Hematopoietic multipotent progenitor cell treated with erythropoietin and hydrocortisone succinate and interleukin-3 and kit ligand, for 6 days (in vitro differentiated cells): ENCODE data around the gene GAK.
"Not testable (repeated sequence)": the region's sequence is repeated elsewhere in the genome, so short reads cannot be mapped to it uniquely, and the experiment has no call there.

Experiments used
- DNase-seq: peaks from one replicate; pipeline ENCODE4 v3.0.0-alpha.2; 2015

The GAK gene

DNA sequence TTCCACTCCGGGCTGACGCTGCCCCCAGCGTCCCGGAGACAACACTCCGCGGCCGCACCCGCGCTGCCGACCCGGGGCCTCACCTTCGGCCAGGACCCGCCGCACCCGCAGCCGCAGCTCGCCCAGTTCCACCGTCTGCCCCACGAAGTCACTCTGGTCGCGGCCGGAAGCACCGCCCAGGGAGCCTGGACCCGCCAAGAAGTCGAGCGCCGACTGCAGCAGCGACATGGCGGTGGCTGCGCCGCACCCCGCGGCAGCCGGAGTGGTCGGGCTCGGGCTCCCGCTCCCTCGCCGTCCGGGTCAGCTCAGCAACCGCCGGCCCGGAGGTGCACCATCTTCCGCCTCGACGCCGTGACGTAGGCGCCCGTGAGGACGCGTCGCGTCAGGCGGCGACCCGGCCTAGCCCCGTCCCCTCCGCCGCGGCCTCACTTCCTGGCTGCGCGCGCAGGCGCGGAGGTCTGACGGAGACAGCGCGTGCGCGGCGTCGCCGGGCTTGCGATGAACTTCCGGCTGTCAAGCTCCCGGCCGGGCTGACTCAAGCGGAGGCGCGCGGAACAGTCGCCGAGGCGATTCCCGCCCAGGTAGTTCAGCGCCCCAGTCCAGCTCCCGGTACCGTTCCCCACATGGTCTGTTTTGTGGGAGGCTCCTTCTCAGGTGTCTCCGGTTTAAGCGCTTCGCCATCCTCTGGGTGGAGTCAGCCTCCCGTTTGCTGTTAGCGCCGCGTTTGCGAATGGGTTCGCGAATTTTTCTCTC lies at the start of gene GAK, which contains the start of gene TMEM175:
TSS of gene GAK (minus strand) at position 357 of the 753 bp plus-strand sequence. CDS start at position 228, 129 bp downstream.
TSS of gene TMEM175 (plus strand) at position 501 of the 753 bp plus-strand sequence. CDS start 15,280 bp downstream, outside the sequence.
- peak; percentile 96 for DNase-seq

DNA sequence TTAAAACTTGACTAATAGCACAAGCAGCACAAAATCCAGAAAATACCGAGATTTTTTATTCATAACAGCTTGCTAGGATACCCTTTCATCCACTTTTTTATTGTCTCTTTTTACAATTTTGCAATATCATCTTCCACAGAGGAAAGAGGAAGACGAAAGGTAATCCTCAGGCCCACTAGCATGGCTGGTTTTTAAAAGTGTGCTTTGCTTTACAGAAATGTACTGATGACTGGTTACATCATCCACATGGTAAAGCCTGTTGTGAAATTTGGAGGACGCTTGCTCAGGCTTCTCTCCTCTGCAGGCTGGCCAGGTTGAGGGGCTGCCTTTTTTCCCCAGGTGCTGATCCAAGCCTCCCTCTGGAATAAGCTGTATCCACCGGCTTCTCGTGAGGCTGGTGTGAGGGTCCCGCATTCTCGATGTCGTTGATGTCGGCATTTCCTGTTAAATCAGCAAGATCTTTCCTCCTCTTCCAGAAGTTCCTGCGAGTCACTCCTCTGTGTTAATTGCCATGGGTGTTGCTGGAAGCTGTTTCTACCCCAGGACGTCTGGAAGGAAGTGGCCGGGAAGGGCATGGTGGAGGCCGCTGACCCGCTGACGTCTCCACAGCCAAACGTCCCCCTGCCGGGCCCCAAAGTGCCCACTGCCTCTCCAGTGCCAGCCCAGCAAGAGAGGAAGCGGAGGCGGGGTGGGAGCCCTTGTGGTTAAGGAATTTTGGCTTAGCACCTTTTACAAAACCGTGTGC lies 47.0 kb upstream of the GAK start:
- DNase-seq = peak; percentile 70

DNA sequence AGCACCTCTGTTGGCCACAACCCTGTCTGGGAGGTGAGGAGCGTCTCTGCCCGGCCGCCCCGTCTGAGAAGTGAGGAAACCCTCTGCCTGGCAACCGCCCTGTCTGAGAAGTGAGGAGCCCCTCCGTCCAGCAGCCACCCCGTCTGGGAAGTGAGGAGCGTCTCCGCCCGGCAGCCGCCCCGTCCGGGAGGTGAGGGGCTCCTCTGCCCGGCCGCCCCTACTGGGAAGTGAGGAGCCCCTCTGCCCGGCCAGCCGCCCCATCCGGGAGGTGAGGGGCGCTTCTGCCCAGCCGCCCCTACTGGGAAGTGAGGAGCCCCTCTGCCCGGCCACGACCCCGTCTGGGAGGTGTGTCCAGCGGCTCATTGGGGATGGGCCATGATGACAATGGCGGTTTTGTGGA lies 43.9 kb upstream of the GAK start:
- not testable (repeated sequence) for DNase-seq

DNA sequence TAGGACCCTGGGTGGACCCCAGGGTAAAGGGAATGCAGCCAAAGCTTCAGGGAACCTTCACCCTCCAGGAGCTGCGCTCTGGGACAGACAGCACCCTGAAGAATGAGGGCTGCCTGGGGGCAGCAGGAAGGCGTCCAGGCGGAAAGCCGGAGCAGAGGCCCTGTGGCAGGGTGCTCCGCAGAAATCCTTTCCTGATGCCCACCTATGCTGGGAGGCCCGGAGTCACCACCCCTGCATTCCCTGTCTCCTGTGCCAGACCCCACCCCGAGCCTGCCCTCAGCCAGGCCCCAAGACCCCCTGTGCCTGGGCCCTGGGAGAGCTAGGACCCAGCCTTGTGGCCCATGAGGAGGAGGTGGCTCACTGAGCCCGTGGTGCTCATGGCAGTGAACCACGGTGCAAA lies 42.6 kb upstream of the GAK start:
- no peak for DNase-seq

DNA sequence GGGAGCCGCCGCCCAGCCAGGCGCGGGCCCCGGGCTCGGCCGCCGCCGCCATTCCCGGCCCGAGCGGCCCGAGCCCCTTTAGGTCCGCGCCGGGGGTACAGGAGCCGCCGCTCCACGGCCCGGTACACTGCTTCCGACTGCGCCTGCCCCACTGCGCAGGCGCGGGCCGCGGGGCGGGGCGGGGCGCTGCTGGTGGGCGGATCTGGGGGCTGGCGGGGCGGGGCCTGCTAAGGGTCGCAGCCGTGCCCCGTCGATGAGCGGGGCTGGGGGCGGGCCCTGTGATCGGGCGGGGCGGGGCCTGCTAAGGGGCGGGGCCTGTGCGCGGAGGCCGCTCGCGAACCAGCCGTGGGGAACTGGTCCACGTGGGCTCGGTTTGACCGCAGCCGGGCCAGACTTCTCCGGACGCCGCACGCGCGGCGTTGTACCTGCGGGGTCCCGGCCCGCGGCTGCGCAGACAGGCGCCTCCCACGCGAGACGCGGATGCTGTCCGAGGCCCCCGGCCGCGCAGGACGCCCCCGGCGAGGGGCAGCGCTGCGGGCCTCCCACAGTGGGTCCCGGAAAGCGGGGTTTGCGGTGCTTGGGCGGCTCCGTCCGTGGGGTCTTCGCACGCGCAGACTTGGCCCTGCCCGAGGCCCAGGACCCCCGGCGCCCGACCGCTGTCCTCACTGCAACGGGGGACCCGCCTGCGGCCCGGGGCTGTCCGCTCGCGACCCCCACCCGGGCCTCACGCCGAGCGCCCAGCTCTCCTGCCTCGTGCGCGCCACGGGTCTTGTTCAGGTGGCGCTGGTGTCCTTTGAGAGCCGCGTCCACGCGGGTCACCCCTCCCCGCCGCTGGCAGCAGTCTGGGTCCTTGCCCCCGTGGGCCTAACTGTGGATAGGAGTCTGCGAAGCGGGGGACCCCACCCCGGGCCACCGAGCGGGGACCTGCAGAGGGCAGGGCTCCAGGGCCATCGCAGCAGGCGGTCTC lies 41.6 kb upstream of the GAK start, which contains the start of gene DGKQ:
TSS of gene DGKQ (minus strand) at position 139 of the 967 bp plus-strand sequence. CDS start at position 52, 87 bp downstream.
- DNase-seq = peak; percentile 88

DNA sequence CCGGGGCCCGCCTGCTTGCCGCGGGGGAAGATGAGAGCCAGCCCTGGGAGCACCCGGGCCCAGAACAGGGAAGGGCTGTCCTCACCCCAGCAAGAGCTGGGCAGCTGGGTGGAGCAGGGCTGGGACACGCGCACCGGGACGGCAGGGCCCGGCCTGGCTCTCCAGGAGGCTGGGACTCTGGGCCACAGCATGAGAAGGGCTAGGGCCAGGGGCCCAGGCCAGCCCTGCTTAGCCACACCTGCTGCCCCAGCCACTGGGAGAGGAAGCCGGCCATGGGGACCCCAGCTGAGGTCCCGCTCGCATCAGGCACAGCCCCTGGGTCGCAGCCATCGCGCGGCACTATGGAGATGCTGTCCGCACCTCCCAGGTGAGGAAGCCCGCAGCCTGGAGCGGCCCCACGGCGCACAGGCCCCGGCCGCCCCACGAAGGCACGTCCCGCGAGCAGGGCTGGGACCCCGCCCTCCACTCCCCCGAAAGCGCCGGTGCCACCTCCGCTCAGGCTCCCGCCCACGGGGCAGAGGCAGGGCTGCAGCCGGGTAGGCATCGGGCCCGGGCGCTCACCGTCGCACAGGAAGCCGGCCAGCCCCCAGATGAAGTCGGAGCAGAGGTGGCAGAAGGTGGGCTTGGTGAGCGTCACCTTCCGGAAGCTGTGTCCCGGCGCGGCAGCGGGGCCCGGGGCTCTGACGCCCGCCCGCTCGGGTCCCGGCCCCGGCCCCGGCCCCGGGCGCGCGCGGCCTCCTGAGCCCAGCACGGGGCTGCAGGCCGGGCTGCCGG lies 40.7 kb upstream of the GAK start:
- DNase-seq = peak; percentile 58

DNA sequence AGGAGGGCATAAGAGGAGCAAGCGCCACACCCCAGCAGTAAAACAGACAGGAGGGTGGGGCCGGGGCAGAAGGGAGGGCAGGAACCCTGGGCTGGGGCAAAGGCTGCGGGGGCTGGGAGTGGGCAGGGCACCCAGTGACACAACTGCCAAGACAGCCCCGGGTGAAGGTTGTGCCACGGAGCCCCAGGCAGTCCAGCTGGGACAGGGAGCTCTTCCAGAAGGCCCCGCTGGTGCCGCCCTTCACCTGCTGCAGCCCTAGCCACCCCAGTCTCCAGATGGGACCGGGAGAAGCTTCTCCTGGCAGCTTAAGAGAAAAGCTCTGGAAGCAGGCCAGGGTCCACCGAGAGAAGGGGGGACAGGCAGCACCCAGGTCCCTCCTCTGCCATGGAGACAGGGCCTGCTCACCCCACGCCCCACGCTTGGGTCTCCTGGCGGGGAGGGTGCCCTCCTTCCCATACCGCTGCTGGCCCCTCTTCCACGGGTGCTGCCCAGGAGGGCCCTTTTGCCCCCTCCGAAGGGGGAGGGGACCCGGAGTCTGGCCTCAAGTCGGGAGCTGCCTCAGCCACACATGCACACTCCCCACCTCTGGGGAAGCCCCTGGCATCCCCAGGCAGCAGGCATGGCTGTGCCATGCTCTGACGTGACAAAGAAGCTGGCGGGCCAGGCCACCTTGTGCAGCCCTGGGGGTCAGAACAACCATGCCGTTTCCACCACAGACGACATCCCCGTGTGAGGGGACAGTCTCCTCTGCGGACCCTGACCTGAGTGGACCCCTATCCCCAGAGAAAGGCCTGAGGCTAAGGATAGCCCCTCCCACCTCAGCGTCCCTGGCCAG lies 39.8 kb upstream of the GAK start:
- DNase-seq = no peak

DNA sequence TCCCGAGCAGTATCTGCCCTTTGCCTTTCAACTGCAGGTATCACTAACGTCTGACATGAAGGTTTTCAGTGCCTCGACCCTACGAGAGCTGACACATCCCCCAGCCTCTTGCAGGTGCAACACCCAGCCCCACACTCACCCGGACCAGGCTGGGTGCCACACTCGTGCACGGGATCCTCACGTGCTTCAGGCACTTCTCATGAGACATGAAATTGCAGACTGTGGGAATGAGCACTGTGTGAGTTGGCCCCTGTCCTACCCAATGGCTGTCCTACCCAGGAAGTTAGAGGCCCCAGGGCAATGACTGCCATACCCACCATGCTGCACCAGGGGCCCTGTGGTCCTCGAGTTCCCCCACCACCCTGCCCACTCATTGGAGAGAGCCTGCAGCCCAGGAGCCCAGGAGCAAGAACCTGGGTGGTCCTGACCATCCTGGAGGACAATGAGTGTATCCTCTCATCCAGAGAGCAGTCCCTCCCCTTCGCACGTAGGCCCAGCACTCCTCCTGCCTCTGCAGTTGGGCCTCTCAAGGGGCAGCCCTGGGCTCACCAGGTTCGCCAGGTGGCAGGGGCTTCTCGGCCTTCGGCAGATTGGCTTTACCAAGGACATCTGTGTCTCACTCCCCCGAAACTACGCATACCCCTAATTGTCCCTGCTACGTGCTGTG lies 38.9 kb upstream of the GAK start:
- no peak for DNase-seq

DNA sequence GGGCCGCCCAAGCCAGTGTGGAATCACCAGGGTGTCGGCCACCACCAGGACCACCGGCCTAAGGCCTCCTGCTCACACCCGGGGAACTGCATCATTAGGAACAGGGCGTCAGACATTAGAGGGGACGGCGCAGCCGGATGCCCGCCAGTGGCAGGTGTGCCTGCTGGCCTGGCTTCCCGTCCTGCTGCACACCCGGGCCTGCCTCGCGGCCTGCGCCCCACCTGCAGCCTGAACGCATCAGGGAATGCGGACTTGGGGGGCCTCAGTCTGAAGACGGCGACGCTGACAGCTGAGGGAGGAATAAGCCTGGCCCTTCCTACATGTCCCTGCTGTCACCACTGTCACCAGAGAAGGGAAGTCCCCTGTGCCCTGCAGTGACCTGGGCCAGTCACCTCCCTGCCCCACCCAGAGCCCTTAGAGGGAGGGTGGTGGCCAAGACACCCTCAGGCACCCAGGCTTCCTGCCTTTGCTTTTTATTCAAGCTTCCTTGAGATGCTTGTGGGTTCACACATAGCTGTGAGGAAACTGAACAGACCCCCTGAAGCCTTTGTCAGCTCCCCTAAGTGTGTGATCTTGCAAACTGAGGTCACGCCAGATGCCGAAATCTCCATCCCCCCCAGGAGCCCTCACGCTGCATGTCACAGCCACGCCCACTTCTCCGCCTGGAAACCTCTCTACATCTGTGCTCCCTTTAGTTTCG lies 38.1 kb upstream of the GAK start:
- no peak for DNase-seq

DNA sequence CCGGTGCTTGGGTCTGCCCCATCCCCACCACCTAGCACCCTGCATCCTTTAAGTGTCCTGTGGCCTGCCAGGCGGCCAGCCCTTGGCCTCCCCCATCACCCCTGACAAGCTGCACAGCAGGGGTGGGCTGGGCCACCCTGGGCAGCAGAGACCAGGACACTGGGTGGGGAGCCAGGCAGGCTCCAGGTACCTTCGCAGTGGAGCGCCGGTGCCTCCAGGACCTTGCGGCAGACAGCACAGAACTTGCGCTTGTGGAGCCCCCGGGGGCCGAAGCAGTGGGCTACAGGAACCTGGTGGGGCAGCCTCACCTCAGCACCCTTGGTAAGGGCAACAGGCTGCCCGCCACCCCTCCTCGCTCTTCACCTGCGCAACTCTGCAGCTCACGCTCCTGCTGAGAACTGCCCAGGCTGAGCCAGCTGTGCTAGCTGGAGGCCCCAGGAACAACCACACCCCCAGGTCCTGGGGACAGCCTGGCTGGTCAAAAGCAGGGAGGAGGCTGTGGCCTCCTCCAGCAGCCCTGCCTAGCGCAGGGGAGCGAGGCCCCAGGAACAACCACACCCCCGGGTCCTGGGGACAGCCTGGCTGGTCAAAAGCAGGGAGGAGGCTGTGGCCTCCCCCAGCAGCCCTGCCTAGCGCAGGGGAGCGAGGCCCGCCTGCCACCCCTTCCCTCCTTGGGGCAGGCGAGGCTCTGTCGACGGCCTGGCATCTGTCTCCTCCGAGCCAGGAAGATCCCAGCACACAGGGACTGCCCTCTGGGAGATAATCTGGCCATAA lies 36.7 kb upstream of the GAK start:
- DNase-seq = no peak

DNA sequence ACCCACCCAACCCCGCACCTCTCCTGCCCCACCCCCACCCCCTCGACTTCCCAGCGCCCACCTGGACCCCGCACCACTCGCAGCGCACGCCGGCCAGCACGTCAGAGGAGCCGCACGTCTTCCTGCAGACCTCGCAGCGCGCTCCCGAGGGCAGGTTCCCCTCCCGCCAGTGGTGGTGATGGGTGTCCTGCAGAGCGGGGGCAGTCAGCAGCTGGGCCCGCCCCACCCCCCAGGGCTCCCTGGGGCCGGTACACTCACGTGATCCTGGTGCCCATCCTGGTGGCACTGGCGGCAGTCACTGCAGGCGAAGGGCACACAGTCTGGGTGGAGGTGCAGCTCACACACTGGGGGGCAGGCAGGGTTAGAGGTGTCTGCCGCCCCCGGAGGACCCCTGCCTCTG lies 36.1 kb upstream of the GAK start:
- no peak for DNase-seq

DNA sequence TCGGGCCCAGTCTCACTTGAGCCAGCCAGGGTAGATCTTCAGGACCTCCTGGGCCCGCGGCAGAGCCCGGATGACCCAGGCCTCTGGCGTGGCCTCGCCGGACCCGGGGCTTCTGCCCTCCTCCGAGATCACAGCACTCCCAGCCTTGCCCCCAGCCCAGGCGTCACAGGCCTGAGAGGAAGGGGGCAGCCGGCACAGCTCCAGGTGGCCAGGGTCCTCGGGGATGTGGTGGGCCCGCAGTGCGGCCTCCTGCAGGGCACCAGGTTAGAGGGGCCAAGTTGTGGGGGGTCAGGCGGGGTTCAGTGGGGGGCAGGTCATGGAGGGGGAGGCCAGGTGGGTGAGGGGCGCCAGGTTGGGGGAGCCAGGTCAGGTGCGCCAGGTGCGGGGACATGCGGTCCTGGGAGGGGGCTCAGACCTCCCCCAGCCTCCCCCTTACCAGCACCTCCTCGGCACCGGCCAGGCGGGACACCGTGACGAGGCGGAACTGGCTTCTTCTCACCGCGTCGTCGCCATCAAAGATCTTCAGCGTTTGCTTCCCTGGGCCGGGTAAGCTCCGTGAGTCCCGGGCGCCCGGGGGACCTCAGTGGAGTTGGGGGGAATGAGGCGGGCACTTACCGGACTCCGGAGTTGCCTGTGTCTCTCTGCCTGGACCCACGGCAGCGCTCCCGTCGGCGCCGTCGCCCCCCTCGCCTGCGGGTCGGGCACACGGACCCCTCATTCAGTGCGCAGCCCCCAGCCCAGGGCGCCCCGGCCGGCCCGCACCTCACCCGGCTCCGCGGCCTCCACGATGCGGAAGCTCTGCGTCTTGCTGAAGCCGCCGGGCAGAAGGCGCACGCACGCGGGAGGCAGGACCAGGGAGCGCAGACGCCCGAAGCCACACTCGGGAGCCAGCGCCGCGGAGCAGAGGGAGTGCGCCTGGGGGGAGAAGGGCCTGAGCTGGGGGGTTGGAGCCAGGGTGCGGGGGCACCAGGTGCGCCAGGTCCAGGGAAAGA lies 35.3 kb upstream of the GAK start:
- peak; percentile 35 for DNase-seq

DNA sequence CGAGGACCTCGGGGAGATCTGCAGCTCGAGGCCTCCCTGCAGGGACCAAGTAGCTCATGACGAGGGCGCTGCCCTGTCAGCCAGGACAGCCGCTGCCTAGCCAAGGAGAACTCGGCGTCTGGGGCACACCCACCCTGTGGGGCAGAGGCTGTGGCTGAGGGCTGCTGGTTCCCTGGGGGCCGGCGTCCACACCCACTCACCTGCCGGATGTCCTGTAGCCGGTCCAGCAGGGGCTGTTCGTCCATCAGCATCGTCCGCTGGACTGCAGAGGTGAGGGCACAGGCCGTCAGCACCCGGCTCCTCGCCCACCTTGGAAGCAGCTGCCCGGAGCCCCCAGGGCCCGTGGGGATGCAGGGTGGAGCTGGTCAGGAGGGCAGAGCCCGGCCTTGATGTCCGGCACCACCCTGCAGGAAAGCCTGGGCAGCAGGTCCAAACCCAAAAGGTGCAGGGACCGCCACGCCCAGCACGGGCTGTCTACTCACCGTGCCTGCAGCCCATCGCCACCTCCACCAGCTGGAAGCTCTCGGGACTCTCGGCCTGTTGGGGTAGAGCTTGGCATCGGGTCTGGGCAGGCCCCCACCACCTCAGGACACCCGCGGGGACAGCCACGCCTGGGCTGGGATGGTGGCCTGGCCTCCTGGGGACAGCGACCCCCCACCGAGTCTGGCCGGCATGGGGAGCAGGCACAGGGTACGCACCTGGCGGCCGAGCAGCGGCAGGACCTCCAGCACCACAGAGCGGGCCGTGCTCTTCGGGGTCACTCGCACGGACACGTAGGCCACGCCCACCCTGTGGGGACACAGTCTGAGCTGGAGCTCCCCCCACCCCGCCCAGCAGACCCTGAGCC lies 34.4 kb upstream of the GAK start:
- DNase-seq = no peak

DNA sequence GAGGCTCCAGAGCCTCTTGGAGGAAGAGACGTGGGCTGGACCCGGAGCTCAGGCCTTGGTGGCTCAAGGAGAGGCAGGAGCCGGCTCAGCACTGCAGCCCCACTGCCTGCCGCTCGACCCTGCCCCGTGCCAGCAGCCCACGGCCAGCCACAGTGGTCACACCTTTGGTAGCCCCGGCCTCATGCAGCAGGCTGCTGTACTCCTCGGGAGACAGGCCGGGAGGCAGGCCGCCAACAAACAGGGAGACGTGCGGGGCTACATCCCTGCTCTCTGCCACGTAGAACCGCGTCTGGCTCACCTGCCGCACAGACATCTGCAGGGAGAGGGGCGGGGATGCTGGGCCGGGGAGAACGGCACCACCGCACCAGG lies 33.6 kb upstream of the GAK start:
- no peak for DNase-seq

DNA sequence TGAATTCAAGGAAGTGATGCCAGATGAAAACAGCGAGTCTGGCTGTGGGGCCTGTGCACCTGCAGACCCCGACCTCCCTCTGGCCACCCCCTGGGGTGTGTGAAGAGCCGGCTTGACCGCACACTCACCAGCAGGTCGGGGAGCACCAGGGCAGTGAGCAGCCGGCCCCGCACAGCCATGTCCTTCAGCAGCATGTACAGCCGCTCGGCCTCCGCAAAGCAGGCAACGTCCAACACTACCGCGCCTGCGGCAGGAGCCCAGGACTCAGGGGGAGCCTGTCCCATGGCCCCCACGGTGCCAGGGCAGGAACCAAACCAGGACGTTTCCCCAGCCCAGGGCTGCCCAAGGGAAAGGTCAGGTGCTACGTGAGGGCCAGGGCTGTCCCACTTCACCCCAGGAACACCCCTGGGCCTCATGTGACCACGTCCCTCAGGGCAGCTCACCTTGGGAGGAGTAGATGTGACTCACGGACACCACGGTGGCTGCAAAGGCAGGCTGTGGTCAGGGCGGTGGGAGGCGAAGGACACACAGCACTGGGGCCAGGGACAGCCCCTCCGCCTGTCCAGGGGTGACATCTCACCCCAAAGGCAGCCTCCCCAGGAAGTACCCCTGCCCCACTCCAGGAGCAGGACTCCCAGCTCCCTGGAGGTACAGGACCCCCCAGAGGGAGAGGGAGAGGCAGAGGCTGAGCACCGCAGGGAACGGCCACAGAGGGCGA lies 33.1 kb upstream of the GAK start:
- DNase-seq = no peak

DNA sequence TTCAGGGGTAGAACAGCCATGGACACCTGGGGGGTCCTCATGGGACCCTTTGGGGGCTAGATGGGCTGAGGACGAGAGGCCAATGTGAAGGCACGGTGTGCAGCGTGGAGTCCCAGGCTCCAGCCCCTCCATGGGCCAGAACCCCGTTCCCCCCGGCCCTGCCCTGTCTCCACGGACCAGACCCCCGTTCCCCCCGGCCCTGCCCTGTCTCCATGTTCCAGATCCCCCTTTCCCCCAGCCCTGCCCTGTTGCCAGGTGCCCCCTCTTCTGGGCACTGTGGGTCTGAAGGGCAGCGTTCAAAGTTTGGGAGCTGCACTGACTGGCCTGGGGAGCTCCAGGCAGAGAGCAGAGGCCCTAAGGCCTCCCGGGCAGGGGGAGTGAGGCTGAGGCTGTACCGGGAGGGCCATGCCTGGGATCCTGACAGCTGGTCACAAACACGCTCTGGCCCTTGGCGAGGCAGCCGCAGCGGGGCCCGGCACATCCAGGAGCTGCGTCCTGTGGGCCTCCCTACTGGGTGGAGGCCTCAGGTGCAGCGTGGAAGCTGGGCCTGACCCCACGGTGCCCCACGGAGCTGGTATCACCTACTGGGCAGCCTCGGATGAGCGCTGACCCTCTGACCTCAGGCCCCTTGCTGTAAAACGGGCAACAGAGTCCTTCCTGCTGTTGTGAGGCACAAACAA lies 32.4 kb upstream of the GAK start:
- no peak for DNase-seq
